ENCODE measurements around the gene ITIH2. TPM values are rescaled to one million over a fixed set of nuclear protein-coding genes. Genes with fewer than 3 reads are reported as not detected.
"Not testable (repeated sequence)": the region's sequence is repeated elsewhere in the genome, so short reads cannot be mapped to it uniquely, and the experiment has no call there.

ITIH2 gene
- total RNA-seq, 1 donor, result 0.09 TPM

GRCh38 chr10:7718685-7719084, 15.6 kb downstream of the ITIH2 start:
- no peak for TF ChIP-seq CTCF (IDR thresholded peaks at IDR 0.05; ENCODE audit: insufficient read depth, low read length)
- H3K4me3 ChIP-seq (ENCODE audit: low read depth, low read length), result no peak overlapping the region
- no peak for DNase-seq (ENCODE audit: low read depth)

GRCh38 chr10:7720478-7720877, 17.4 kb downstream of the ITIH2 start:
- no peak for DNase-seq (ENCODE audit: low read depth)
- no peak for TF ChIP-seq CTCF (IDR thresholded peaks at IDR 0.05; ENCODE audit: insufficient read depth, low read length)
- no peak overlapping the region for H3K4me3 ChIP-seq (ENCODE audit: low read depth, low read length)

- DNase-seq (ENCODE audit: low read depth), result no peak
- H3K4me3 ChIP-seq (ENCODE audit: low read depth, low read length), result no peak overlapping the region
- no peak for TF ChIP-seq CTCF (IDR thresholded peaks at IDR 0.05; ENCODE audit: insufficient read depth, low read length)
Measured at GRCh38 chr10:7722927-7723529, 19.9 kb downstream of the ITIH2 start.

GRCh38 chr10:7734821-7735220, 31.7 kb downstream of the ITIH2 start:
- no peak for TF ChIP-seq CTCF (IDR thresholded peaks at IDR 0.05; ENCODE audit: insufficient read depth, low read length)
- H3K4me3 ChIP-seq (ENCODE audit: low read depth, low read length), result no peak overlapping the region
- no peak for DNase-seq (ENCODE audit: low read depth)

GRCh38 chr10:7738536-7739407, 35.7 kb downstream of the ITIH2 start:
- no peak for TF ChIP-seq CTCF (IDR thresholded peaks at IDR 0.05; ENCODE audit: insufficient read depth, low read length)
- no peak for DNase-seq (ENCODE audit: low read depth)

GRCh38 chr10:7744307-7744706, 41.2 kb downstream of the ITIH2 start:
- no peak overlapping the region for H3K4me3 ChIP-seq (ENCODE audit: low read depth, low read length)
- no peak for DNase-seq (ENCODE audit: low read depth)
- TF ChIP-seq CTCF (IDR thresholded peaks at IDR 0.05; ENCODE audit: insufficient read depth, low read length), result no peak

More at GRCh38 chr10:7738536-7739407, 35.7 kb downstream of the ITIH2 start:
- no peak overlapping the region for H3K4me3 ChIP-seq (ENCODE audit: low read depth, low read length)

- H3K4me3 ChIP-seq (ENCODE audit: low read depth, low read length); DNase-seq (ENCODE audit: low read depth): not testable (repeated sequence)
Measured at GRCh38 chr10:7748637-7749036, 45.5 kb downstream of the ITIH2 start.
